A673 (cell line): ENCODE measurements around the gene MRPL12. TPM values are rescaled to one million over a fixed set of nuclear protein-coding genes. Genes with fewer than 3 reads are reported as not detected.
"Not testable (repeated sequence)": the region's sequence is repeated elsewhere in the genome, so short reads cannot be mapped to it uniquely, and the experiment has no call there.

ENCODE experiments used
- BruUV-seq: library from RNA; stranded (reverse); fragments of 400-500 nt; replicated peaks from 2 replicates; lab custom pipeline; 2021; lab: Mats Ljungman, UMichigan
- CTCF ChIA-PET: fragments of 300-600 bp; sonication (Branson Sonifier 250); formaldehyde crosslinking; loops from one replicate; lab custom pipeline; 2022; ENCODE audit warnings: antibody characterized with exemption; lab: Charles Lee
- POLR2A ChIA-PET: fragments of 300-600 bp; sonication (Branson Sonifier 250); formaldehyde crosslinking; loops from one replicate; lab custom pipeline; 2022; ENCODE audit warnings: antibody characterized with exemption; ENCODE audit not compliant: low non-redundant PET; lab: Charles Lee
- DNase-seq: peaks from one replicate; pipeline ENCODE4 v3.0.0-alpha.2; 2015; ENCODE audit warnings: low spot score
- H3K27ac ChIP-seq: fragments of 200-600 bp; sonication (generic); 2 replicates; pipeline ENCODE4 v1.5.1; 2016; ENCODE audit warnings: mixed run types, low read depth, mild to moderate bottlenecking, mixed read lengths, antibody characterized with exemption, low read length; ENCODE audit not compliant: poor library complexity, severe bottlenecking
- H3K27me3 ChIP-seq: fragments of 200-600 bp; sonication (generic); replicated peaks from 2 replicates; pipeline ENCODE4 v1.6.1; 2017; ENCODE audit warnings: mixed run types, low read depth, mild to moderate bottlenecking, mixed read lengths, antibody characterized with exemption, low read length; ENCODE audit not compliant: insufficient read depth, poor library complexity
- H3K36me3 ChIP-seq: fragments of 200-600 bp; sonication (generic); 2 replicates; pipeline ENCODE4 v1.6.1; 2016; ENCODE audit warnings: mixed run types, mild to moderate bottlenecking, mixed read lengths, antibody characterized with exemption, low read length; ENCODE audit not compliant: insufficient read depth, poor library complexity, severe bottlenecking
- H3K4me1 ChIP-seq: fragments of 200-600 bp; sonication (generic); 2 replicates; pipeline ENCODE4 v1.6.1; 2017; ENCODE audit warnings: mixed run types, mild to moderate bottlenecking, mixed read lengths, antibody characterized with exemption, low read length; ENCODE audit not compliant: insufficient read depth, poor library complexity, severe bottlenecking
- H3K4me3 ChIP-seq: fragments of 200-600 bp; sonication (generic); 2 replicates; pipeline ENCODE4 v1.5.1; 2016; ENCODE audit warnings: low read depth, mixed run types, mild to moderate bottlenecking, mixed read lengths, low read length; ENCODE audit not compliant: poor library complexity, severe bottlenecking
- H3K9me3 ChIP-seq: fragments of 200-600 bp; sonication (generic); 2 replicates; pipeline ENCODE4 v1.6.1; 2016; ENCODE audit warnings: mixed run types, low read depth, mild to moderate bottlenecking, mixed read lengths, antibody characterized with exemption, low read length; ENCODE audit not compliant: poor library complexity, severe bottlenecking
- CTCF ChIP-seq: fragments of 300-800, 200-600 bp; sonication (generic); conservative IDR thresholded peaks from 2 replicates; pipeline ENCODE4 v1.5.1; 2017; ENCODE audit warnings: low read depth, mild to moderate bottlenecking, antibody characterized with exemption, low read length, moderate library complexity, mixed read lengths
- EZH2 ChIP-seq: fragments of 200-600 bp; sonication (generic); IDR thresholded peaks from 2 replicates; pipeline ENCODE4 v1.6.1; 2017; ENCODE audit warnings: borderline replicate concordance, low read depth, mild to moderate bottlenecking, mixed read lengths, antibody characterized with exemption, low read length; ENCODE audit not compliant: poor library complexity, severe bottlenecking
- intact Hi-C: fragments of 100-400 bp; cut with micrococcal nuclease; formaldehyde crosslinking; loops from one replicate; pipeline ENCODE4 v1.10.0; 2022; ENCODE audit not compliant: unreplicated experiment
- total RNA-seq: library from RNA; stranded (reverse); gene quantifications from 2 replicates; pipeline ENCODE4 v1.2.3, GENCODE V29; 2021

The MRPL12 gene
- total RNA-seq, 1 experiment from 2014 or later = 186 TPM

- no peak overlapping the region for H3K4me3 ChIP-seq
- BruUV-seq = no TSS peak
- DNase-seq = no peak
- no peak for TF ChIP-seq EZH2
- TF ChIP-seq CTCF = no peak
- H3K36me3 ChIP-seq = no peaks in the 10 kb centered on the region
- CTCF ChIA-PET = no interaction called here
- H3K27me3 ChIP-seq = no peaks in the 10 kb centered on the region
- no peaks in the 10 kb centered on the region for H3K9me3 ChIP-seq
- POLR2A ChIA-PET = interaction anchor here (0.5 kb wide), 1 partner anchor 90 kb away, joined by 12 read pairs; no protein-coding TSS in a partner anchor
- H3K27ac ChIP-seq = no peak overlapping the region
- intact Hi-C loops = no loop called here
- peaks cover 6% of the 10 kb centered on the region for H3K4me1 ChIP-seq
Measured at GRCh38 chr17:81737947-81738800, 35.0 kb downstream of the MRPL12 start.

- Histone ChIP-seq H3K9me3 (no peaks in the 10 kb centered on the region), H3K4me1 (peaks cover 6% of the 10 kb centered on the region), H3K4me3 (no peak overlapping the region), H3K27me3 (no peaks in the 10 kb centered on the region), H3K36me3 (no peaks in the 10 kb centered on the region), H3K27ac (no peak overlapping the region)
- POLR2A ChIA-PET = interaction anchor here (0.5 kb wide), 1 partner anchor 89 kb away, joined by 12 read pairs; no protein-coding TSS in a partner anchor
- no peak for DNase-seq
- CTCF ChIA-PET = no interaction called here
- TF ChIP-seq CTCF = no peak
- TF ChIP-seq EZH2 = no peak
- intact Hi-C loops = no loop called here
- BruUV-seq = no TSS peak
Measured at GRCh38 chr17:81738801-81739393, 35.7 kb downstream of the MRPL12 start.

GRCh38 chr17:81739593-81739992, 36.4 kb downstream of the MRPL12 start:
- intact Hi-C loops, H3K36me3 ChIP-seq, H3K27ac ChIP-seq, H3K9me3 ChIP-seq, H3K4me3 ChIP-seq, BruUV-seq, DNase-seq, H3K27me3 ChIP-seq, CTCF ChIA-PET, H3K4me1 ChIP-seq: not testable (repeated sequence)
- POLR2A ChIA-PET = interaction anchor here (0.6 kb wide), 1 partner anchor 20 kb away, joined by 9 read pairs; no protein-coding TSS in a partner anchor
